SHP77 (cell line): ENCODE data around the gene SLIT1.

Source experiments
- DNase-seq, 2 experiments: peaks; one replicate each; lab custom pipeline; 2025; lab: John Stamatoyannopoulos, UW

Gene SLIT1

GRCh38 chr10:97139651-97140048 lies 46.1 kb downstream of the SLIT1 start:
- no peak for DNase-seq

DNA sequence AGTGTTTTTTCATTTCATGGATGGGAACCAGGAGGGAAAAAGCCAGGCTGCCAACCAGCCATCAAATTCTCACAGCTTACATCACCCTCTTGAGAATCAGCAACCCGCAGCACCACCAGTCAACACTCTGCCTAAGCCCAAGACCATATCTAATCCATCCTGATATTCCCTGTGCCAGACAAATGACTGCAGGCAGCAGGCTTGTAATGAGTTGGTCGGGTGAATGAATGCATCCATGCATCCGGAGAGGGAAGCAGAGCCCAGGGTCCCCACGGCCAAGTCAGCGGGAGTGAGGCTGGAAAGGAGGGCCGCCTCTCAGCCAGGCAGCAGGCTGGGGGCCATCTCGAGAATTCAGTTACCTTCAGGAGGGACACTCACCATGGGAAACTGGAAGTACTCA lies 46.9 kb downstream of the SLIT1 start:
- DNase-seq: no peak

DNA sequence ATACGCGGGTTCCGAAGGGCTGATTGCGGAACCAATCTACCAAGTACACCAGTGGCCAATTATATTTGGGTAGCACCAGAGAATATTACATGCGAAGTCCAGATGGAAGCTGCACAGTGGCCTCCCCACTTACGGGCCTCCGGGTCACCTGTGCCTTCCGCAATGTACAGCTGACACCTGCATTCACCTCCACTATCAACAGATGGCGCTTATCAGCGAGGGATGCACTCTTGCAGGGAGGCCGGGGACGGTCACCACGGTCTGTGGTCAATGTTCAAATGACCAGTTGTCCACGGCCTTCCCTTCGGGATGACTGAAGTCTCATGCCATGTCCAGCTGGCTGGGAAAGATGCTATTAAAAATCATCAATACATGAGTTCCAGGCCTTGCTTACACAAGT lies 47.6 kb downstream of the SLIT1 start:
- DNase-seq: no peak

GRCh38 chr10:97136756-97137155 lies 49.0 kb downstream of the SLIT1 start:
- DNase-seq: no peak

DNA sequence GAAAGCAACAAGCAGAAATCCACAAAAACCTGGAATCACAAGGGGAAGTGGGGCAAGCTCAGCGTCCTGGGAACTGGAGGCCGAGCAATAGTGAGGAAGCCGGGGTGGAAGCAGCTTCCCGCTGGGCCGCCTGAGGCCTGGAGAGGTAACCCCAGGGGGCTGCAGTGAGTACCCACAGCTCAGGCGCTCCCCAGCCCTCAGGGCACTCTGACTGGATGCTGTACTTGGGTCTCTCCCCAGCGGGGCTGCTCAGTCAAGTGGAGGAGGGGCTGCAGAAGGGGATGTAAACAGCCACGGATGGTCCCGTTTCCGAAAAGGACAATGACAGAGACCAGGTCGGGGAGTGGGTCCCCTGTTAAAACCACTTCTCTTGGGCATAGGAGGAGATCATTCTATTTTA lies 50.3 kb downstream of the SLIT1 start:
- no peak for DNase-seq

DNA sequence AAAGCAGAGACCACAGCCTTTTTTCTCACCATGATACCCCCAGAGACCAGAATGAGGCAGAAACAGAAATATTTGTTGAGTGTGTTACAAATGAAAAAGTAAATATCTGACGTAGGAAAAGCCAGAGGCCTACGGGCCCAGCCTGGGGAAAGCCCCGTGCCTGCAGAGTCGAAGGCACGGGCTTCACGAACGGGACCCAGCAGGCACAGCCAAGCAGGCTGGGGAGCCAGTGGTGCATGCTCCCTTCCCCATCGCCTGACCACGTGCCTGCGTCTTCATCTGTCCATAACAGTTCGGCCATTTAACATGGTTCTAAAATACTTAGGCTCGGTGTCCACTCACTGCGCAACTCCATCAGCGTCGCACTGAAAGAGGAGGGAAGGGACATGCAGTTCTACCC lies 50.8 kb downstream of the SLIT1 start:
- DNase-seq: no peak

DNA sequence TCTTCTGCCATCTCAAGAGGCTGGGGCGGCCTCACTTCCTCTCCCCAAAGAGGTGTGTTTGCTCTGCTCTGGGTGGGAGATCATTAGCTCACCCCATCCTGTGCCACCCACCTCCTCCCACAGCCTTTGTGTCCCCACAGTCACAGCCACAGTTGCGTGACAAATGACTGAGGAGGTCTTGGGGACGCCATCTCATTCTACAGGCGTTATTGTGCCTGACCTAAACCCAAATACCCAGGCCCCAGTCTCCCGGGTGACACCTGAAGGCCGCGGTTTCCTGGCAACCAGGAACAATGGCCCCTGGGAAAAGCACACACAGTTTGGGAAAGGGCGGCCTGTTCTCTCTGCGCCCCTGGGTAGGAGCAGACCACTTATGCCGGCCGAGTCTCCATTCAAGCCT lies 51.6 kb downstream of the SLIT1 start:
- DNase-seq: no peak

DNA sequence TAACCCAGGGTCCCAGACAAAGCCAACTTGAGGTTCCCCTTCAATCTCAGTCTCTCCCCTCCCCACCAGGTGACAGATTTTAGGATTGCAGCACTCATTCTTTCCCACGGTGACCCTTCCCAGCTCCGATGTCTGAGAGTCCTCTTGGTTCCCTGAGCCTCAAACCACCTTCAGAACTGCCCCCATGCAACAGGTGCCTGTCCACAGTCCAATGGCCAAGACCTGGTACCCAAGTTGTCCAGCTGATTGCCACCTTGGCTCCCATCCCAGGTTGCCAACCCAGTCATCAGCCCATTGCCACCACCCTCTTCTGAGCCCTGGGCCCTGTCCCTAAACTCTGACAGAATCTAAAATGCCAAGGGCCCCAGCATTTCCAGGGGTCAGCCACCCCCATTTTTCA lies 53.5 kb downstream of the SLIT1 start:
- no peak for DNase-seq

GRCh38 chr10:97131666-97132065 lies 54.1 kb downstream of the SLIT1 start:
- no peak for DNase-seq

- no peak for DNase-seq
These were observed 54.6 kb downstream of the SLIT1 start for GRCh38 chr10:97131181-97131628.

- DNase-seq: no peak
These were observed 56.1 kb downstream of the SLIT1 start for GRCh38 chr10:97129666-97130065.

- no peak for DNase-seq
These were observed 57.1 kb downstream of the SLIT1 start for GRCh38 chr10:97128516-97129154.

- DNase-seq: no peak
These were observed 57.7 kb downstream of the SLIT1 start for GRCh38 chr10:97128039-97128492.

- no peak for DNase-seq
These were observed 58.2 kb downstream of the SLIT1 start for GRCh38 chr10:97127509-97127908.

GRCh38 chr10:97124211-97124610 lies 61.5 kb downstream of the SLIT1 start:
- no peak for DNase-seq

GRCh38 chr10:97123765-97124164 lies 62.0 kb downstream of the SLIT1 start:
- peak in 1 of 2 experiments; percentile 16 for DNase-seq

DNA sequence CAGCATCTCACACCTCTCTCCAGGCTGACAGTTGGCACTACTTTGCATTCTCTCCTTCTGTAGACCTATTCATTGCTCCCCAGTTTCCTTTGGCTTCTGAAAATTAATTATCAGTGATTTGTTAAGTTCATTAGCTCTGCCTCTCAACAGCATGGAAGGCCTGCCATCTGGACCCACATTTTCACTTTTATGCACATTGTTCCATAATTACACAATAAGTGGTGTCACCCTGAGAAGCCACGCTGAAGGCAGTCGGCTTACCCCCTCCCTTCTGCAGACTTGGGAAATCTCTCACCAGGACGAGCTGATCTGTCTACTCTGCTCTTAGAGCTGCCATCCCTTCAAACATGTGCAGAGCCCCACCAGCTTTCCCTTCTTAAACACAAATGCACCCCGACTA lies 64.7 kb downstream of the SLIT1 start:
- no peak for DNase-seq

- DNase-seq: no peak
These were observed 65.4 kb downstream of the SLIT1 start for GRCh38 chr10:97120370-97120769.

- DNase-seq: no peak
These were observed 66.6 kb downstream of the SLIT1 start for GRCh38 chr10:97119058-97119745.

- DNase-seq: peak in 1 of 2 experiments; percentile 25
These were observed 68.4 kb downstream of the SLIT1 start for GRCh38 chr10:97117372-97117771.

GRCh38 chr10:97116462-97117162 lies 69.1 kb downstream of the SLIT1 start:
- no peak for DNase-seq

GRCh38 chr10:97115846-97116245 lies 69.9 kb downstream of the SLIT1 start:
- DNase-seq: no peak

GRCh38 chr10:97111615-97112014 lies 74.1 kb downstream of the SLIT1 start:
- DNase-seq: no peak
